ENCODE data around the gene TMEM165.

The TMEM165 gene

DNA sequence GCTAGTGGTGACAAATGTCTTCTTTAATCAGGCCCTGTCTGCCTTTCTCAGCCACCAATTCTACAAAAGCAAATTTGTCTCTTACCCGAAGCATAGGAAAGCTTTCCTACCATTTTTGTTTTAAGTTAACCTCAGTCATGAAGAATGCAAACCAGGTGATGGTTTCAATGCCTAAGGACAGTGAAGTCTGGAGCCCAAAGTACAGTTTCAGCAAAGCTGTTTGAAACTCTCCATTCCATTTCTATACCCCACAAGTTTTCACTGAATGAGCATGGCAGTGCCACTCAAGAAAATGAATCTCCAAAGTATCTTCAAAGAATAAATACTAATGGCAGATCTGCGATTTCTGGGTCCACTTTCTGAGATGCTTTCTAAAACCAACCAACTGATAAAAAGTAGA, 25.8 kb upstream of the TMEM165 start:
- no peak for DNase-seq

DNA sequence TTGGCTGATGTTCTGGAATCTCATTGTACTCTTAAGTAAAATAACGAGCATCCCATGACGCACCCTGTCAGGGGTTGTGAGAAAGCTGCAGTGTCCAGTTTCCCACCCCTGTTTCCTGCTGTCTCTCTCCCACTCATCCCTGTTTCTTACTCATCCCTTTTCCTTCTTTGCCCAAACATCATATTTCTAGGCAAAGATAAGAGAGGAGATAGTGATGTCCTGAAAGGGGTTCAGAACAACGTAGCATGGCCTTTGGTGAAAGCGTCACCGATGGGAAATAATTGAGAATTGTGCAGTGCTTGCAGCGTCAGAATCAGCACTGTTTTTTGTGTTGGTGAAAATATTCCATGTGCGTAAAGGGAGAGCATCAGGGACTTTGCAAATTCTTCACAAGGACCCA, 23.5 kb upstream of the TMEM165 start:
- no peak for DNase-seq

DNA sequence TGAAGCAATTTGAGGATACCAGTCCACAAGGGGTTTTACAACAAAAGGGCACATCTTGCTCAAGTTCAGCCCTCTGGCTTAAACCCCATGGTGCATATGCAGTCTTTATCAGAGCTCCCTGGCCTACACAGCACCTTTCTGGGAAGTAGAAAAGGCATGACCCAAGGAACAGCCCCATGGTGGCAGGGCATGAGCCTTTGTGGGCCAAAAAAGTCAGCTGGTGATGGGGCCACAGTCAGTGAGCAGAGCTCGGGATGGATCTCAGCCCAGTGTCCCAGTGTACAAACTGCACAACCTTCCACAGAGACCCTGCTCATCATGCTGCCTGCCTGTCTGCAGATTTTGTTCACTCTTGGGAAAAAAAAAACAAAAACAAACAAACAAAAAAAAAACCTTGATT, 22.3 kb upstream of the TMEM165 start:
- DNase-seq: no peak

DNA sequence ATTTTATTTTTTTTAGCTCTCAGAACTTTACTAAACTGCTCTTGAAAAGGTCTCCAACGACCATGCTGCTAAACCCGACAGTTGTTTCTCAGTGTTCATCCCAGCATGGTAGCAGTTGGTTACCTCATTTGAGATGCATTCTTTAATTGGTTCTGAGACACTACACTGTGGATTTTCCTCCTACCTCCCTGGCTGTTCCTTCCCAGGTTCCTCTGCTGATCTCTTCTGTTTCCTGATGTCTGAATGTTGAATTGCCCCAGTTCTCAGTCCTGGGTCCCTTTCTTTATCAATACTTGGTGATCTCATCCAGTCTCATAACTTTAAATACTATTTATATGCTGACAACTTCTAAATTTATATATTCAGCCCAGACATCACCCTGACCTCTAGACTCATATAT, 19.1 kb upstream of the TMEM165 start:
- DNase-seq: no peak

DNA sequence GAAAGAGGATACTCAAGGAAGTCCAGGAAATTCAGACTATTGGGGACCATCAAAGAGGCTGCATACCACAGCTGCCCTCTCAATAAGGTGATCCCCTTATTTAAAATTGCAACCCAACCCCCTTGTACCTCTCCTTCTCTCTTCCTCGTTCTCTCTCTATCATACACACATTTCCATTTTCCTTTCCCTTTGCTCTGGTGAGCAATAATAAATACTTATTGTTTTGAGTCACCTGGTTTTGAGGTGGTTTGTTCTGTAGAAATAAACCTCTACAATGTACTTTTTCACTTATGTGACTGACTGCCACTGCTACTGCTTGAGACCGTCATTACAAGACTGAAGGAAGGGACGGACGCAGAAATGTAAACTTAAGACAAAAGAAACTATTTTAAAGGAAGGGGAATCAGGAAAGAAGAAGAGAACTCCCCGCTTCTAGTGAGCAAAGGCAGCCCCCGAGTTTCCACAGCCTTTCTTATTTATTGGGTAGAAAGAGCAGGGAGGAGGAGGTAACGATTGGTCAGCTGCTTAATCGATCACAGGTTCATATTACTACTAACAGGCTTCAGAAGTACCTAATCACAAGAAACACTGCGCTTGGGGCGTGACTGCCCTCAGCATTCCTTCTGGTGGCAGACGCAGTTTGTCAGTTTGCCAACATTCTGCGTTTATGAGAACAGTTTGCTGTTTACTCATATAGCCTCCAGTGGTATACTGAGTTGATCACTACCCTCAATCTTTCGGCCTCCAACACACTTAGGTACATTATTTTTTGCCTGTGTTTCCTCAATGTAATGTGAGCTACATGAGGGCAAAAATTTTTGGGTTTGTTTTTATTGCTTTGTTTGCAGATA, 16.9 kb upstream of the TMEM165 start:
- DNase-seq: no peak

DNA sequence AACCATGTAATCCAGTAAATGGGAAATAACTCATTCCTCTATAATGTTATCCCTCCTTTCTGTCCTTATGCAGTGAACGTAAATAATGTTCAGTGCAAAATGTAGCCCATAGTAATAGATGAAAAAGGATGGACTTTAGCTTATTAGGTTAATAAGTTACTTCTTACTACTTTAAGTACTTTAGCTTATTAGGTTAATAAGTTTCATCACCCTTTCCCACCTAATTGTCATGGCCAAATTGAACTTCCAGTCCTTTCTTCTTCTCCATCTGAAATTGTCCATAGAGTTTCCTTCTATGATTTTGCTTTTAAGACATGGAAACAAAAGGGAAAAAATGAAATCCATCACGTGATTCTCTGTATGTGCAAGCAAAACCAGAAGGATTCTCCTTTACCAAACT, 15.2 kb upstream of the TMEM165 start:
- no peak for DNase-seq

DNA sequence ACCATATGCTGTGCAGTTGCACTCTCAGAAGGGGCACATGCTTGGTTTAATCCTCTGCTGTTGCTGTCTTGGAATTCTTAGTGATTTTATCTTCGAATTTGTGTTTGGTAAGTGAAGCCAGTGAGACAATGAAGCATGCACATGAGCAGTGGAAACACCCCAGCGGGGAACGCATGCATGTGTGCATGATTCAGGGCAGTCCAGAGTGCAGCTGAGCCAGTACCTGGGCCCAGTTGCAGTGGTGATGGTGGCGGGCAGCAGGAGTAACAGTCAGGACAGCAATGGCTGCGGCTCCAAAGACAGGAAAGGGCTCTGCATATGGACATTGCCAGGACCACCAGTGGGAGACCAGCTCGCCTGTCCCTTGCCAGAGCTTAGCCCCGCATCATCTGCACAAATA, 14.3 kb upstream of the TMEM165 start:
- DNase-seq: no peak

DNA sequence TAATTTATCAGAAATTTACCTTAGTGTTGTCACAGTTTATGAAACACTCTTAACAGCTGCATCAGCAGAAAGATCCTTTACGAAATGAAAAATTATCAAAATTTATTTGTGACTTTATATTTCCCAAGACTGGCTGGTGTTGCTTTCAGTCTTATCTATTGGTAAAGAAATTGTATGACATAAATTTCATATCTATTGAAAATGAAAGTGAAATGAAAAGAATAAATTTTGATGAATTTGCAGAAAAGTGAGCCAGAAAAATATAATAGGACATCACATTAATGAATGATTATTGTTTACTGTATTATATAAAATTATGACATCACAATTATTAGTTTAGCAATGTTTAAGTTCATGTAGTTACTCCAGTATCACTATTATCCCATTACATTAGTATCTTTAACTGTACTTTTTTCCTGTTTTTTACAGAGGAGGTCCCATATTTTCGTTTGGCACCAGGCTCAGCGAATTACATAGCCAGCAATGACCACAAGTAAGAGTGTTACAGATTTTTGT, 13.2 kb upstream of the TMEM165 start:
- no peak for DNase-seq

DNA sequence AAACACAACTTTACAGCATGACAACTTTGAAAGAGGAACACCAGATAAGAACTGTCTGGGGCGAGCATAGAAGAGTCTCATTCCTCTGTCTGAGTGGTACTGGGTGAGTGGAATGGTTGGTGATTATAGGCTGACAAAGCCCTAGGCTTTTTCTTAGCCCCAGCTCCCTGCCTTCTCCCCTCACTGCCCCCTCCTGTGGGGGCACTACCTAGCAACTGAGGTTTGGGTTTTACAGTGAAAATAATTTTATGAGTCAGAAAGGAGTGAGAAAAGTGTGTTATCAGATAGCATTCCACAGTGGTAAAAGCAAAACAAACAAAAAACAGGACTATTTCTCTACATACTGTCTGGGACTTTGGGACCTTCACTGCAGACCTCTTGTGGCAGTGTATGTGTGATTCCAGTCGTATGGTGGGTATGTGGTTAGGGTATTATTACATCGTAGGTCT, 10.5 kb upstream of the TMEM165 start:
- no peak for DNase-seq

DNA sequence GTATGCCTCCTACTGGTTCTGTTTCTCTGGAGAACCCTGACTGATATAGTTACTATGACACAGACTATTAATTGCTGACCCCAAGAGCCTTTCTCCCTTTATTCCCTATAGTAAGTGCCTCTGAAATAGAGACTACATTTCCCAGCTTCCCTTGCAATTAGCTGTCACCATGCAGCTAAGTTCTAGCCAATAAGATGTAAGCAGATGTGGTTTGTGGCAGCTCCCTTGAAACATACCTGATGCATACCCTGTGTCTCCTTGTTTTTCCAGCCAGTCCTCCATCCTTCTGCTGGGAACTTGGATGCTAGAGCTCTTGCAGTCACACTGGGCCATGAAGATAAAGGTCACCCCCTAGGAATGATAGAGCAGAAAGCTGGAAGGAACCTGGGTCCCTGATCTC, 9.7 kb upstream of the TMEM165 start:
- no peak for DNase-seq

DNA sequence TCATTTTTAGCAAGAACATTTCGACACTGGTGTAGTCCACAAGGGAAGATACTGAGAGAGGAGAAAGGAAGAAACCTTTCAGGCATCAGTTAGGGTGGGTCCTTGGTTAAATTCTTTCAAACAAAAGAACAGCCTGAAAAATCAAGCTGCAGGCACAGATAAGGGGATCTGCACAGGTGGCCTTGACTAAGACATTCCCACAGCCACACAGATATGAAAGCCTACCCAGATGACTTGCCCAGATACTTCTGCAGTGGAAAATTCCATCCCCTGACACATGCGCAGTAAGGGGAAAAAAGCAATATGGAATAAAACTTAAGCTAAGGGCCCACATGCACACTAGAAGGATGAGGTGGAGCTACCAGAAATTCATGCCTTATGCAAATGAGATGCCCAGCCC, 8.9 kb upstream of the TMEM165 start:
- DNase-seq: no peak

DNA sequence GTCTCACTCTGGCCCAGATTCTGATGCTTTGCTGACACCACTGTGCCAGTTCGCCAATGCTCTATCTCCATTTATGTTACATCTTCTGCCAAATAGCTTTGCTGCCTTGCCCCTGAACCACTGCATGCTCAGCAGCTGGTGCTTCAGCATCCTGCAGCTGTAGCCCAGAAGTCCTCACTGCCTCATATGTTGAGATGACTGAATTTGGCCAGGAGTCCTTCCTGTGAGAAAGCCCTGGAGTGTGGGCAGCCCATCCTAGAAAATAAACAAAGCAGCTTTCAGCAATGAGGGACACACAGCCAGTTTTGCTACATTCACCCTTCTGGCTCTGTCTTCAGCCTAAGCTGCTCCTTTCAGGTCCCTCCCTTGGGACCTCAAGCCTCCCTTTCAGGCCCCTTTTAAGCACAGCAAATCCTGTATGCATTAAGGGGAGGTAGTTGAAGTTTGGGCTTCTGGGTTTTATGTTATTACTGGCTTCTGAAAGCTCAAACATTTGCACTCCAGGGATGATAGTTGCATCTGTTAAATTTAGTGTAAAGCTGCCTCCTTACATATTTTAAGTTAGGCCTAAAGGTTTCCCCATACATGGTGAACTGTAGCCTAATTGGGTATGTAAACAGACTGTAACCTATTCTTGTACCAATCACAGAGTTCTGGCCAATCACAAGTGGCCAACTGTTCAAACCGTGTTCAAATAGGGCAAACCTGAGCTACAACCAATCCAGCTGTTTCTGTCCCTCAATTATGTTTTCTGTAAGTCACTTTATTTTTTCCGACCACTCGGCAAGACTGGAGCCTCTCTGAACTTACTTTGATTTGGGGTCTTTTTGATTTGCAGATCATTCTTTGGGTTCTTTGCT, 2.1 kb upstream of the TMEM165 start:
- DNase-seq: no peak

DNA sequence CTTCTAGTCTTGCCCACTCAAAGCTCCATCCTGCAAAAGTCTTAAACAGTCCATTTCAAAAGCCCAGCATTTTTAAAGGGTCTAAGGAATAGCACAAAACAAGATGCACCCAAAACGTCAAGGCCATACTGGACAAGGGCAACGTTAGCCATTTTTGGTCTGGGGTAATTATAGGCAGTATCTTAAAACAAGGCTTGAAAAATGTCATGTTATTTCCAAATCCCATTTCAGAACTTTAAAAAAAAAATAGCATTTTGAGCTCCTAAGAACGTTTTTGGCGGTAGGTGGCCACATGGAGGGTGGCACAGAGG, 584 bp upstream of the TMEM165 start:
- no peak for DNase-seq

DNA sequence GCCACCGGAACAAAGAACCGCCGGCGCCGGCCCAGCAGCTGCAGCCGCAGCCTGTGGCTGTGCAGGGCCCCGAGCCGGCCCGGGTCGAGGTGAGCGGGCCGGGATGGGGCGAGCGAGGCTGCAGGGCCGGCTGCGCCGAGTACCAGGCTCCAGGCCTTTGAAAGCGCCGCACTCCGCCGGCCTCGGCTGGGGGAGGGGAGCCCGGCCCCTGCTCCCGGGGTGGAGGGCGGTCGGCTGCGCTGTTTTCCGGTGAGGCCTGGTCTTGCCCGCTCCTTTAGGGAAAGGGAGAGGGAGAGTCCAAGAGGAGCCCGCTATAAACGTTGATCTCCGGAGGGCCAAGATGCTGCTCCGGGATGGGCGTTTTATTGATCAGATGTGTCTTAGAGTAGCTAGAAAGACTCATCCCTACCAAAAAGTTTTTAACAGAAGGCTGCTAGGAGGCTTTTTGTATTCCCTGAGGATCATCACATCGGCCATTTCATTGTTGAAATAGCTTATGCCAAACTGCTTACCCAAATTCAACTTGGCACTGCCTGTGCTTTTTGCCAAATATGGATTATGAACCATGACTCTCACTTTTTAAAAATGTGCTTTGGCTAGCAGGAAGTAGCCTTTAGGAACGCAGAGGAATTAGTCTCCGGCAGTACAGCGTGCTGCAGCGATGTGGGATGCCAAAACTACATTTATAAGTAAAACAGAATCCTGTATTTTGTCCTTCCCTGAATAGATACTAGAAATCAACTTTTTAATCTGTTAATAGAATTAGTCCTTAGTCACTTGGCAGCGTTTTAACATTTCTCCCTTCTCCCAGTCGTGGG, 760 bp downstream of the TMEM165 start:
- peak; percentile 7 for DNase-seq

DNA sequence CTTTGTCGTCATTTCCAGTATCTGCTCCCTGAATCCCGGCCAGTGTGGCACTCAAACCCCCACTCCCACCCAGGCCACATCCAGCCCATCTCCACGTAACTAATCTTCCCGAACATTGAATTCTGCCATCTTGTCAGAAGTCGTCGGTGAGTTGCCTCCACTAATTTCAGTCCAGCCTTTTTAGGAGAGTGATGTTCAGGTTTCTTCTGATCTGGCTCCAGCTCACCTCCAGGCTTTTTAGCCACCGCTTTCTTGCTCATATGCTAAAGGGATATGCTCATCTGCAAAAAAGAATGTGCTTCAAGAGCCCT, 1.3 kb downstream of the TMEM165 start:
- DNase-seq: no peak

DNA sequence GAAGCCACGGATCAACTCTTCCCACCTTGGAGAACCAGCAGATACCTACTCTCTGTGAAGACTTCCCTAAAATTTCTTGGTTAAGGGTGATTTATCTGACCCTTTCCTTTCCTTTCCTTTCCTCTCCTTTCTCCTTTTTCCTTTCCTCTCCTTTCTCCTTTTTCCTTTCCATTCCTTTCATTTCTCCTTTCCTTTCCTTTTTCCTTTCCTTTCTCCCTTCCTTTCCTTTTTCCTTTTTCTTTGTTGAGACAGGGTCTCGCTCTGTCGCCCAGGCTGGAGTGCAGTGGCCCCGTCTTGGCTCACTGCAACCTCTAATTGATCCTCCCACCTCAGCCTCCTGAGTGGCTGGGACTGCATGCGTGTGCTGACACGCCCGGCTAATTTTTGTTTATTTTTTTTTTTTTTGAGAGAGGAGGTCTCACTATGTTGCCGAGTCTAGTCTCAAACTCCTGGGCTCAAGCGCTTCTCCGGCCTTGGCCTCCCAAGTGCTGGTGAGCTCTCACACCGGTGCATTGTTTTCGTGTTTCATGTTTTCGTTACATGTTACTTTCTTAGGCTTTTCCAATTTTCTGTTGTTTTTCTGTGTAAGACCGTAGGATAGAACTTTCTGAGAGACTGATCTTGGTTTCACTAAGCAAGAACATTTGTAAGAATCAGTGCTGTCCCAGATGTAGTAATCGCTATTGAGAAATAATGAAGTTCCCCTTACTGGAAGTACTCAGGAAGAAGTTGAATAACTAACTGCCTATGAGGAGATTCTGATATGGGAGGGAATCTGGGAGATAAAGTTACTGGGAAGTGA, 2.0 kb downstream of the TMEM165 start:
- DNase-seq: no peak

DNA sequence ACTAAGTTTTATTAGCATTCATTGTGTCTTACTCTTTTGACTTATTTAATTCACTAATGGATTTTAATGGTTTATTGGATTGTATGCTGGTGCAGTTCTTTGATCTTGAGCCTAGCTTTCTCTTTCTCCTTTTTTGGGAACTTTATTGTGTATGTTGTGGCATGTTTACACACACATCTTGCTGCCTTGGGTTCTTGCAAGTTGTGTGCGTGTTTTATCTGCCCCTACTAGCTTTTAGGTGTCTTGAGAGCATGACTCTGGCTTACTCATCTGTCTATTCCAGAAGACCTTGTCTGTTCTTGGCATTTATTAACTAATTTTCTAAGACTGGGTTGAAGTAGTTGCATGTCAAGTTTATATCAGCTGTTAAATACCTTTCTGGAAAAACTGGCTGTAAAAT, 2.7 kb downstream of the TMEM165 start:
- no peak for DNase-seq

DNA sequence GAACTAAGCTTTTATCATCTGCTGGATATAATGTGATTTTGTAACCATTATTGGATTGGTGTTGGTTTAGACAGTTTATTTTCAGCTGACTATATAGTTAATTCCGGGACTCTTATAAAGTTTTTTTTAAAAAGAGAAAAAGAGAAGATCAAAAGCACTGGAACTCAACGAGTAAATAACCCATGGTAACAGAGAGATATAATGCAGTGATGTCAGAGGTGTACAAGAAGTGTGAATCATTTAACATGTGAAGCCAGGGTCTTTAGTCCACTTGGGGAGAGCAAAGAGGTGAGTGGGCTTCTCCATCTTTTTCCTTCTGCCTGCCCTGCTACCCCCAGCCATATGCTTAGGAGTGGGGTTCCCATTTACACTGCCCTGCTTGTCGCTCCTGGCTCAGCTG, 3.2 kb downstream of the TMEM165 start:
- DNase-seq: no peak

DNA sequence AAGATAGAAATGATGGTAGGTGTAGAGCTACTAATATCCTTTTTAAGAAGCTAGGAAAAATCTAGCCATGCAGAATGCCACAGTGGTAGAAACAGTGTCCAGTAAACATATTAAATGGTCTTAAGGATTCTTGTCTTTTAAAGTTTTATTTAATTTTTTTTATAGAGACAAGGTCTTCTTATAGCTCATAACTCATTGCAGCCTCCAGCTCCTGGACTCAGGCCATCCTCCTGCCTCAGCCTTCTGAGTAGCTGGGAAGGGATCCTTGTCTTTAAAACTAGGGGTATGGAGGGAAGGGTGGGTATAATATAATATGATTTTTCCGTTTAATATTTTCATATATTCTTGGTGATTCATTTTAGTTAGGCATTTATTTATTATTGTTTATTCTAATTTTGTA, 3.8 kb downstream of the TMEM165 start:
- DNase-seq: no peak

DNA sequence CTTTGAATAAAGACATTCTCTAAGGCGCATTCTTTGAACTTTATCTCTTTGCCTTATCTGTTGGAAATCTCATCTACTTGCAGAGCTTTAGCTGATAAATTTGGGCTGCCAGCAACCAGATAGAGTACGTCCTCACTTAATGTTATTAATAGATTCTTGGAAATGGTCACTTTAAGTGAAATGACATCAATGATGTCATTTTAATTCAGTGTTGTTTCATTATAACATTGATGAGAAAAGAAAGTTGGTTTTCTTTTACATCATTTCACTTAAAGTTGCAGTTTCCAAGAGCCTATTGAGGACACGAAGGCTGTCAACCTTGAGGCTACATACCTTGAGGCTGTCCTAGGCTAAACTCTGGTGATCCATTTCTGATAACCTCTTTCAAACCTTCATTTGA, 9.3 kb downstream of the TMEM165 start:
- DNase-seq: no peak

DNA sequence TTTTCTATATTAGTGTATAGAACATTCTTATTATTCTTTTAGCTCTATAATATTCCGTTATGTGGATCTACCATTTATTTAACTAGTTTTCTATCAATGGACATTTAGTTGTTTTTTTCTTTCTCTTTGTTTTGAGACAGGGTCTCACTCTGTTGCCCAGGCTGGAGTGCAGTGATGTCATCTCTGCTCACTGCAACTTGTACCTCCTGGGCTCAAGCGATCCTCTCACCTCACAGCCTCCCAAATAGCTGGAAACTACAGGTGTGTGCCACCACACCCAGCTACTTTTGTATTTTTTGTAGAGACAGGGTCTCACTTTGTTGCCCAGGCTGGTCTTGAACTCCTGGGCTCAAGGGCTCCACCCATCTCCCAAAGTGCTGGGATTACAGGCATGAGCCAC, 10.8 kb downstream of the TMEM165 start:
- no peak for DNase-seq

DNA sequence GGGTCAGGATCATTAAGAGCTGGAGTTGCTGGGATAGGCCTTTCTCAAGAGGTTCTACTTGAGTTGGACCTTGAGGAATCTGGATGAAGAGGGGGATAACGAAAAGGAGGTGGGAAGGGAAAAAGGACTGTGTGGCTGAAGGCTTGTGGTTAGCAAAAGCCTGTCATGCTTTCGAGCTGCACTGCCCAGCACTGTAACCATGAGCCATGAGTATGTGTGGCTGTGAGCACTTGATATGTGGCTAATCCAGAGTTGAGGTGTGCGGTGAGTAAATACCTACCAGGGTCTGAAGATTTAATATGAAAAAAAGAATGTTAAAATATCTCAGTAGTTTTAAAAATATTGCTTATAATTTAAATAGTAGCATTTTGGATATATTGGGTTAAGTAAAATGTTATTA, 11.4 kb downstream of the TMEM165 start:
- no peak for DNase-seq

DNA sequence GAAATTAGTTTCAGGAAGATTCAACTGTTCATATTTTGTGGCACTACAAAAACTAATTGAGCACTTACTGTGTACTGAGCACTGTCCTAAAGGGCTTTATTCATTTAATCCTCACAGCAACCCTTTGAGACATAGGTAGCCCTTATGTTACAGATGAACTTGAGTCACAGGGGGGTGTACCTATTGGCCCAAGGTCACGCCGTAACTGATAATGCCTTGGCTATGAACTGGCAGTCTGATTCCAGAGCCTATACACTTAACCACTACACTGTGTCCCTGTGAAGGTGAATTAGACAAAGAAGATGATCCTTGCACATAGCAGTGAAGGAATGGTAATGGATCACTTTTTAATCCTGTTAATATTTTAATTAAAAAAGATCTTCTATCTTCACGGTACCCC, 12.0 kb downstream of the TMEM165 start:
- no peak for DNase-seq

All from NCI-H446 treated with DMSO at 0.1 percent for 48 hours (cell line).